Astrocyte (in vitro differentiated cells and primary cell): ENCODE data around the gene BUD23. TPM values are rescaled to one million over a fixed set of nuclear protein-coding genes. Genes with fewer than 3 reads are reported as not detected.
"Not testable (repeated sequence)": the region's sequence is repeated elsewhere in the genome, so short reads cannot be mapped to it uniquely, and the experiment has no call there.

Source experiments
- DNase-seq: peaks from one replicate; pipeline ENCODE4 v3.0.0-alpha.2; 2010; ENCODE audit warnings: low read depth
- FAIRE-seq: peaks from 2 replicates; lab custom pipeline; 2011; peaks lifted over from hg19 to GRCh38; lab: Jason Lieb, UNC
- H2AFZ ChIP-seq: 2 replicates; pipeline ENCODE4 v1.6.0; 2012; ENCODE audit warnings: low read depth, low read length, inconsistent platforms
- H3K27ac ChIP-seq: 2 replicates; pipeline ENCODE4 v1.5.1; 2011; ENCODE audit warnings: low read depth, low read length, inconsistent platforms
- H3K27me3 ChIP-seq: 2 replicates; pipeline ENCODE4 v1.6.0; 2011; ENCODE audit warnings: low read length, inconsistent platforms; ENCODE audit not compliant: insufficient read depth
- H3K36me3 ChIP-seq: 2 replicates; pipeline ENCODE4 v1.5.1; 2011; ENCODE audit warnings: low read length, inconsistent platforms; ENCODE audit not compliant: insufficient read depth
- H3K4me1 ChIP-seq: 2 replicates; pipeline ENCODE4 v1.5.1; 2011; ENCODE audit warnings: low read length, inconsistent platforms; ENCODE audit not compliant: insufficient read depth
- H3K4me2 ChIP-seq: 2 replicates; pipeline ENCODE4 v1.6.0; 2012; ENCODE audit warnings: low read length, inconsistent platforms
- H3K4me3 ChIP-seq: 2 replicates; pipeline ENCODE4 v1.5.1; 2011; ENCODE audit warnings: low read depth, mild to moderate bottlenecking, low read length, inconsistent platforms; ENCODE audit not compliant: insufficient read depth
- H3K79me2 ChIP-seq: 2 replicates; pipeline ENCODE4 v1.6.0; 2012; ENCODE audit warnings: mild to moderate bottlenecking, low read length, inconsistent platforms; ENCODE audit not compliant: insufficient read depth
- H3K9ac ChIP-seq: 2 replicates; pipeline ENCODE4 v1.6.0; 2012; ENCODE audit warnings: mild to moderate bottlenecking, low read length, inconsistent platforms
- H3K9me3 ChIP-seq: 2 replicates; pipeline ENCODE4 v1.5.1; 2012; ENCODE audit warnings: low read depth, mild to moderate bottlenecking, low read length, inconsistent platforms; ENCODE audit not compliant: insufficient read depth
- H4K20me1 ChIP-seq: 2 replicates; pipeline ENCODE4 v1.6.0; 2012; ENCODE audit warnings: low read length, inconsistent platforms; ENCODE audit not compliant: insufficient read depth
- H3K27ac Mint-ChIP-seq: one replicate; pipeline ENCODE4 v1.8.0; 2021; ENCODE audit warnings: mild to moderate bottlenecking, mixed read lengths; ENCODE audit not compliant: unreplicated experiment
- H3K27me3 Mint-ChIP-seq: one replicate; pipeline ENCODE4 v1.8.0; 2021; ENCODE audit warnings: low read depth, mixed read lengths; ENCODE audit not compliant: unreplicated experiment
- H3K36me3 Mint-ChIP-seq: one replicate; pipeline ENCODE4 v1.8.0; 2021; ENCODE audit warnings: low read depth, mixed read lengths; ENCODE audit not compliant: unreplicated experiment
- H3K4me1 Mint-ChIP-seq: one replicate; pipeline ENCODE4 v1.8.0; 2021; ENCODE audit warnings: low read depth, mixed read lengths; ENCODE audit not compliant: unreplicated experiment
- H3K4me3 Mint-ChIP-seq: one replicate; pipeline ENCODE4 v1.8.0; 2021; ENCODE audit warnings: mild to moderate bottlenecking, moderate library complexity, mixed read lengths; ENCODE audit not compliant: unreplicated experiment
- H3K9me3 Mint-ChIP-seq: one replicate; pipeline ENCODE4 v1.8.0; 2021; ENCODE audit warnings: mild to moderate bottlenecking, mixed read lengths; ENCODE audit not compliant: unreplicated experiment
- EZH2 ChIP-seq: IDR thresholded peaks from 2 replicates; pipeline ENCODE4 v1.6.1; 2012; ENCODE audit warnings: mild to moderate bottlenecking, low read length, inconsistent platforms; ENCODE audit not compliant: insufficient read depth
- total RNA-seq: library from RNA; stranded (reverse); gene quantifications from 2 replicates; pipeline ENCODE4 v1.2.1, GENCODE V29; 2021
- TF ChIP-seq, protein P1 (sequence below): IDR thresholded peaks from 2 replicates; pipeline ENCODE4 v1.5.1; 2011; ENCODE audit warnings: low read depth, mild to moderate bottlenecking, inconsistent platforms, low read length, moderate library complexity; ENCODE audit not compliant: insufficient read depth

The BUD23 gene
- total RNA-seq, 1 donor from 2014 or later = 73.1 TPM

DNA sequence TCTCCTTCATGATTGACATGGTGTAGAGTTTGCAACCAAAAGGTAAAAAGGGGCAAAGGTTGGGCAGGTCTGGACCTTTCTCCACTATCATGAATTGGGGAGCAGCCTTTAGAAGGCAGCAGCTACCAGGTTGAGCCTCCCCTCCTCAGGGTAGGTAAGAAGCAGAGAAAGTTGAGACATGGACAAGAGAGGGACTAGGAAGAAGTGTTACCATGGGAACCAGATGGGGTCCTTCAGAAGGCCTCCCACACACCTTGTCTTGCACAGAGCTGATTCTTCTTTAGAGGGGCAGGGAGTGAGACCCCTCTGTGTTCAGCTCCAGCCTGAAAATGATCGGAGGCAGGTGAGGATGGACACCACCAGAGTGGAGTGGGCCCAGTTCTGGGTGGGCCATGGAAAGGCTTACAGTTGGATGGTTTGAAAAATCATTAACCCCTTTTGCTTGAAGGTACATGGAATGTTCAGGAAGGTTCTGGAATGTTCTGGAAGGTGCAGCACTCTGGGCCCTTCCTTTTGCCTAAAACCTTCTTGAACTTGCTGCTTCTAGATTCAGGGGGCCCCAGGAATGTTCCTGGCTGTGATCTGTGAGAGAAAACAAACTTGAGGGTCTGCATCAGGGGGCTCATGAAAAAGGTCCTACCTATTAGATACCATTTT lies 8.8 kb upstream of the BUD23 start:
- Mint-ChIP-seq H3K27ac (peak overlapping the region; percentile 66), H3K36me3 (peaks cover 23% of the 10 kb centered on the region), H3K4me1 (peaks cover 2% of the 10 kb centered on the region), H3K27me3 (no peaks in the 10 kb centered on the region), H3K4me3 (no peak overlapping the region), H3K9me3 (no peaks in the 10 kb centered on the region)
- DNase-seq (no peak), FAIRE-seq (no peak)
- Histone ChIP-seq H3K4me3 (no peak overlapping the region), H3K36me3 (no peaks in the 10 kb centered on the region), H3K4me1 (no peaks in the 10 kb centered on the region), H3K9ac (no peak overlapping the region), H3K79me2 (peaks cover 15% of the 10 kb centered on the region), H3K27me3 (no peaks in the 10 kb centered on the region), H4K20me1 (peaks cover 23% of the 10 kb centered on the region), H2AFZ (no peak overlapping the region), H3K9me3 (no peaks in the 10 kb centered on the region), H3K4me2 (no peak overlapping the region), H3K27ac (no peak overlapping the region)
- TF ChIP-seq EZH2 = no peak
- TF ChIP-seq, protein P1, sequence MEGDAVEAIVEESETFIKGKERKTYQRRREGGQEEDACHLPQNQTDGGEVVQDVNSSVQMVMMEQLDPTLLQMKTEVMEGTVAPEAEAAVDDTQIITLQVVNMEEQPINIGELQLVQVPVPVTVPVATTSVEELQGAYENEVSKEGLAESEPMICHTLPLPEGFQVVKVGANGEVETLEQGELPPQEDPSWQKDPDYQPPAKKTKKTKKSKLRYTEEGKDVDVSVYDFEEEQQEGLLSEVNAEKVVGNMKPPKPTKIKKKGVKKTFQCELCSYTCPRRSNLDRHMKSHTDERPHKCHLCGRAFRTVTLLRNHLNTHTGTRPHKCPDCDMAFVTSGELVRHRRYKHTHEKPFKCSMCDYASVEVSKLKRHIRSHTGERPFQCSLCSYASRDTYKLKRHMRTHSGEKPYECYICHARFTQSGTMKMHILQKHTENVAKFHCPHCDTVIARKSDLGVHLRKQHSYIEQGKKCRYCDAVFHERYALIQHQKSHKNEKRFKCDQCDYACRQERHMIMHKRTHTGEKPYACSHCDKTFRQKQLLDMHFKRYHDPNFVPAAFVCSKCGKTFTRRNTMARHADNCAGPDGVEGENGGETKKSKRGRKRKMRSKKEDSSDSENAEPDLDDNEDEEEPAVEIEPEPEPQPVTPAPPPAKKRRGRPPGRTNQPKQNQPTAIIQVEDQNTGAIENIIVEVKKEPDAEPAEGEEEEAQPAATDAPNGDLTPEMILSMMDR = no peak

DNA sequence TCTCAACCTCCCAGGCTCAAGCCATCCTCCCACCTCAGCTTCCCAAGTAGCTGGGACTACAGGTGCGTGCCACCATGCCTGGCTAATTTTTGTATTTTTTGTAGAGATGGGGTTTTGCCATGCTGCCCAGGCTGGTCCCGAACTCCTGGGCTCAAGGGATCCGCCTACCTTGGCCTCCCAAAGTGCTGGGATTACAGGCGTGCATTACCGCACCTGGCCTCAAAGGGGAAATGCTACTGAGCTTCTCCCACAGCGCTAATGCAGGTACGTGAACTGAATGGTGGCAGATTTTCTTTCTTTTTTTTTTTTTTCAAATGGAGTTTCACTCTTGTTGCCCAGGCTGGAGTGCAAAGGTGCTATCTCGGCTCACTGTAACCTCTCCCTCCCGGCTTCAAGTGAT lies 7.3 kb upstream of the BUD23 start:
- Histone ChIP-seq H3K79me2 (peaks cover 30% of the 10 kb centered on the region), H4K20me1 (peaks cover 37% of the 10 kb centered on the region)
- H3K9me3 ChIP-seq, H3K9ac ChIP-seq, H2AFZ ChIP-seq, H3K36me3 ChIP-seq, H3K9me3 Mint-ChIP-seq, H3K4me3 Mint-ChIP-seq, H3K4me2 ChIP-seq, H3K27me3 ChIP-seq, FAIRE-seq, H3K27ac ChIP-seq, H3K4me3 ChIP-seq, H3K27me3 Mint-ChIP-seq, H3K27ac Mint-ChIP-seq, H3K4me1 Mint-ChIP-seq, DNase-seq, H3K4me1 ChIP-seq: not testable (repeated sequence)
- H3K36me3 Mint-ChIP-seq = peaks cover 23% of the 10 kb centered on the region

DNA sequence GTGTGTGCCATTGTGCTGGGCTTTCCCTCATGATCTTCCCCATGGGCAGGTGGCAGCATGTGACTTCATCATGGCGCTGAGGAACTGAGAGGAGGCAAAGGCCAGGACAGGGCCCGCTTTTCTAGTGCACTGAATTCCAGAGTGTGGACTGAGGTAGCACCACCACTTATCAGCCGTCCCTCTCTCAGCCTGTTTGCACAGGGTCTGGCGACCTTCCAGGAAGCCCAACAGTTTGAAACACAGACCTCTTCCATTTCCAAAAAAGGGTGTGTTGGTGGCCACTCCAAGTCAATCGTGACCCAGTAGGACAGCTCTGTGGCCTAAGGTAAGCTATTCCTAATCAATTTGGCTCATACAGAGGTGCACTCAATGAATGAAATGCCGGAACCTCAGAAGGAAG lies 4.5 kb upstream of the BUD23 start:
- Histone ChIP-seq H4K20me1 (peaks cover 52% of the 10 kb centered on the region), H3K9me3 (no peaks in the 10 kb centered on the region)
- FAIRE-seq = no peak

More for the DNA sequence above, 4.5 kb upstream of the BUD23 start:
- peaks cover 56% of the 10 kb centered on the region for H3K79me2 ChIP-seq
- H3K36me3 Mint-ChIP-seq = peaks cover 14% of the 10 kb centered on the region
- no peak overlapping the region for H3K4me3 ChIP-seq
- H3K9me3 Mint-ChIP-seq = no peaks in the 10 kb centered on the region
- TF ChIP-seq EZH2 = no peak
- TF ChIP-seq, protein P1 = no peak
- H3K27ac Mint-ChIP-seq = no peak overlapping the region
- no peaks in the 10 kb centered on the region for H3K27me3 Mint-ChIP-seq
- no peak for DNase-seq
- H2AFZ ChIP-seq = no peak overlapping the region
- H3K36me3 ChIP-seq = no peaks in the 10 kb centered on the region
- H3K9ac ChIP-seq = no peak overlapping the region
- H3K27me3 ChIP-seq = no peaks in the 10 kb centered on the region
- peak overlapping the region; percentile 12 for H3K4me3 Mint-ChIP-seq
- peaks cover 18% of the 10 kb centered on the region for H3K4me1 Mint-ChIP-seq
- H3K27ac ChIP-seq = no peak overlapping the region
- no peak overlapping the region for H3K4me2 ChIP-seq
- H3K4me1 ChIP-seq = peaks cover 25% of the 10 kb centered on the region
